ENCODE data around the gene PTGFRN. TPM values are rescaled to one million over a fixed set of nuclear protein-coding genes. Genes with fewer than 3 reads are reported as not detected.

The PTGFRN gene
- total and polyA plus RNA-seq, 9 of the 15 experiments (the other 6 are each of a cell fraction or from before 2014, with no cell fraction given), result 17.3 to 33.1 (median 25.7) TPM

- TF ChIP-seq RB1 (IDR thresholded peaks at IDR 0.05; ENCODE audit: low read depth), result no peak
- no peak for TF ChIP-seq SPI1 (IDR thresholded peaks at IDR 0.05; ENCODE audit: borderline replicate concordance, low read depth, low read length)
- no peak for TF ChIP-seq ZNF146 (CRISPR knock-in tag; IDR thresholded peaks at IDR 0.05; ENCODE audit: unreplicated experiment)
- TF ChIP-seq RBM34 (IDR thresholded peaks at IDR 0.05; ENCODE audit: borderline replicate concordance, insufficient read depth, low read length), result no peak
- peak; percentile 5; the same call in 1 of the 2 replicates for TF ChIP-seq EP300 (IDR thresholded peaks at IDR 0.05; ENCODE audit: low read length)
- no peak for TF ChIP-seq NR2C1 (IDR thresholded peaks at IDR 0.05)
- no peak for TF ChIP-seq NR2C1 (tag; IDR thresholded peaks at IDR 0.05)
- no peak for TF ChIP-seq NCOA6 (IDR thresholded peaks at IDR 0.05)
- 0 out of 2 replicates have a peak, but pooled peaks have one; percentile 22 for TF ChIP-seq VEZF1 (CRISPR knock-in tag; IDR thresholded peaks at IDR 0.05)
- TF ChIP-seq ZNF644 (tag; IDR thresholded peaks at IDR 0.05; ENCODE audit: low read depth), result no peak
- TF ChIP-seq CBX1 (IDR thresholded peaks at IDR 0.05; ENCODE audit: low read depth), result no peak
- TF ChIP-seq ZBTB2 (IDR thresholded peaks at IDR 0.05), result no peak
- no peak for TF ChIP-seq CREB3L1 (IDR thresholded peaks at IDR 0.05; ENCODE audit: borderline replicate concordance, low read depth)
Measured at GRCh38 chr1:116929961-116930592, 20.4 kb downstream of the PTGFRN start (continued).
